GM21619 (cell line): Measurements from ENCODE around the gene RANBP10.

ENCODE experiments used
- ATAC-seq: cut with Tn5 transposase; IDR thresholded peaks from one replicate; pipeline ENCODE4 v1.9.1; 2021; ENCODE audit not compliant: unreplicated experiment

RANBP10 gene

DNA sequence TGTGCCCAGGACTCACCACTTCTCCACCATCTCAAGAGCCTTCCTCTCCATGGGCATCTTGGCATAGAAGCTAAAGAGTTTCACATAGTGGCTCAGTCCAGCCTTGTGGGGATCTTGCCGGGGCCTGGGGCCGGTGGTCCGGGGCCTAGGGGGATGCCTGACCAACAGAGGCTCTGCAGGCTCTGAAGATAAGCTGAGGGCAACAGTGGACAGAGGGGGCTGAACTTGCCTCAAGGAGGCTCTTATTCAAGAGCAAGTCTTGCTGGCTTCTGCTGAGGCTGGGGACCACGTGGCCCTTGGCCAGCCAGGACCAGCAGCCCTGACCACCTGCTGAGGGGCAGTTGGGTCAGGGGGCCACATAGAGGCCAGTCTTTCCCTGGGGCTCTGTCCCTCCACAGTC is 22.3 kb upstream of the RANBP10 start:
- ATAC-seq = no peak

DNA sequence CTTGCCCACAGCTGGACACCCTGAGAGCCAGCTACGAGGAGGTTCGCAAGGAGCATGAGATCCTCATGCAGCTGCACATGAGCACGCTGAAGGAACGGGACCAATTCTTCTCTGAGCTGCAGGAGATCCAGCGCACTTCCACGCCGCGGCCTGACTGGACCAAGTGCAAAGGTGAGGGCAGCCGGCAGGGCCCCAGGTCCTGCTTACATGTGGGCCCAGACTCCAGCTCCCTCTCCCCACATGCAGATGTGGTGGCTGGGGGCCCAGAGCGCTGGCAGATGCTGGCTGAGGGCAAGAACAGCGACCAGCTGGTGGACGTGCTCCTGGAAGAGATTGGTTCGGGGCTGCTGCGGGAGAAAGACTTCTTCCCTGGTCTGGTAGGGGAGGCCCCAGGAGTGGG is 19.5 kb upstream of the RANBP10 start:
- no peak for ATAC-seq

DNA sequence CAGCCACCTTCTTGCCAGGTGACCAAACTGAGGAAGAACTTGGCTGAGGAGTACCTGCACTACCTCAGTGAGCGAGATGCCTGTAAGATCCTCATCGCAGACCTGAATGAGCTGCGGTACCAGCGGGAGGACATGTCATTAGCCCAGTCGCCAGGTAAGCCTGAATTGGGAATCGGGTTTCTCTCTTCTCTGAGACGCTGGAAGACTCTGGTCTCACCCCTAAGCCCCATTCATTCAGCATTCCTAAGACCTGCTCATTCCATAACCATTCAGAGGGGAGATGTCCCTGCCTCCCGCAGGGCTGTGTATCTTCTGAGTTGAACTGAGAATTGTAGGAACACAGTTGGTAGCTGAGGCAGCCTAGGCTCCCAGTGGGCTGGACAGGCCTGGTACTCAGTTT is 18.8 kb upstream of the RANBP10 start:
- ATAC-seq = no peak

DNA sequence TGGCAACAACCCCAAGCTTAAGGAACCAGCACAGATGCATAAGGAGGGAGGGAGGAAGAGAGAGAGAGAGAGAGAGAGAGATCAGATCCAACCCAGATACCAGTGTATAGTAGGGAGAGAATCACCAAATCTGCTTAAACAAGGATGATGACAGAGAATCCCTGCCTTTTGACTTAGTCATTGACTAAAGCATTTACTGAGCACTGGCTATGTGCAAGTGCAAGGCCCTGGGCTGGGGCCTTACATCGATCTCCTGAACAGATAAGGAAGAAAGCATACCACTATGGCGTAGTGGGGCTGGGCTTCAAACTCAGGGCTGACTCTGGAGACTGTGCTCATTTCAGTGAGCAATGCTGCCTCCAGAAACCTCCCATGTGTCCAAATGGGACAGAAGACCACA is 16.2 kb upstream of the RANBP10 start:
- no peak for ATAC-seq

DNA sequence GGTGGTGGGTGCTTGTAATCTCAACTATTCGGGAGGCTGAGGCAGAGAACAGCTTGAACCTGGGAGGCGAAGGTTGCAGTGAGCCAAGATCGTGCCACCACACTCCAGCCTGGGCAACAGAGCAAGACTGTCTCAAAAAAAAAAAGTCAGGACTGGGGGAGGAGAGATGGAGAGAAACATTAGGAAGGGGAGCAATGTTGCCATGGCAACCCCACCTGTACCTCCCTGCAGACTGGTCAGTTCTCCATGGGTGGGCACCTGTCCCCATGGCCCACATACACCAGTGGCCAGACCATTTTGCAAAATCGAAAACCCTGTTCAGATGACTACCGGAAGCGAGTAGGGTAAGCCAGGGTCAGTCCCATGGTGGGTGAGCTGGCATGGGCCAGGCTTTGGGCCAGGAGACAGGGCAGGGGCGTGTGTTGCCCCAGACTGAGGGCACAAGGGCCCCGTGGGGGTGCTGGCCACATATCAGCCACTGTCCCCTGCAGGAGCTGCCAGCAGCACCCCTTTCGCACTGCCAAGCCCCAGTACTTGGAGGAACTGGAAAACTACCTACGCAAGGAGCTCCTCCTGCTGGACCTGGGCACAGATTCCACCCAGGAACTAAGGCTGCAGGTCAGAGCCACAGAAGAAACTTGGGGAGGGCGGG is 14.4 kb upstream of the RANBP10 start:
- ATAC-seq = no peak

DNA sequence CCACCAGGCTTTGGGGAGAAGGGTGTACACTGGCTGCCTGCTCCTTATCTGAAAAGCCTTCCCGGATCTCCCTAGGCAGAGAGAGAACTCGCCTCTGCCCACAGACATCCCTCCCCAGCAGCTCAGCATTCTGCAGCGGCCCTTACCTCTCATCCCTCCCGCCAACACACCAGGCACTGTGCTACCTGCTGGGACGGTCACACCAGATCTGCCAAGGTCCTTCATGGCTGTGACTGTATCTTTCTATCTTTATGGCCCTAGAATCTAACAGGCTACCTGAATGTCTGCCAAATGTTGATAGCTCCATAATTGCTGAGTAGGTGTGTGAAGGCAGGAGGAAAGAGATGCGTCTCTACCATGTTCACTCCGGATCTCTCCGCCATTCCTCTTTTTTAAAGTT is 8.2 kb upstream of the RANBP10 start:
- ATAC-seq = no peak

DNA sequence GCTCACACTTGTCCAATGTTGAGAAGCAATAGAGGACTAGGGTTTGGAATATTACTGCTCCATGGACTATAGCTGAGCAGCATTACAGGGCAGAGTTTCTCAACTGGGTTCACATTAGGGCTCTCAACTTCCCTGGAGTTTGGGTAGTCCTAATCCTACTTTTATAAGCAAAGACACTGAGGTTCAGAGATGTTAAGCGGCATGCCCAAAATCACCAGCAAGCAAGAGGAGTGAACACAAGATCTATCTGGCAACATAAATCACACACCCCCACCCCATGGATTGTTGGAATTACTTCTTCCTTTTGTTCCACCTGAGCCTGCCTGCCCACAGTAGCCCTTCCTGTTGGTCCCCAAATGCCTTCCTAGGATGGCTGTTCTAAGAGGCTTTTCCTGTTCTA is 5.5 kb upstream of the RANBP10 start:
- no peak for ATAC-seq

DNA sequence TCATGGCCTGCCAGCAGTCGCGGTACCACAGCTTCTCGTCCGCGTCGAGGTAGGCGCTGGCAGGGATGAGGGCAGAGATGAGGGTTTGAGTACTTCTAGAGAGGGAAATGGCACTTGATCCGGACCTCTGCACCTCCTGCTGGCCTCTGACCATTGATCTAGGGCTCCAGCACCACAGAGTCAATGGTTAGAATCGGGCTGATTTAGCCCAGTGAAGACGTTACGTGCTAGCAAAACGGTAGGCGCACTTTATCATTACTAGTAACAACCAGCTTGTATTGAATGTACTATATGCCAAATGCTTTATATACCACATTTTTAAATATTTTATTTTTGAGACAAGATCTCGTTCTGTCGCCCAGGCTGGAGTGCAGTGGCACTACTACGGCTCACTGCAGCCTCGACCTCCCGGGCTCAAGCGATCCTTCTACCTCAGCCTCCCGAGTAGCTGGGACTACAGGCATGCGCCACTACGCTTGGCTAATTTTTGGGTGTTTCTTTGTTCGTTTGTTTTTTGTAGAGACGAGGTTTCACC is 855 bp upstream of the RANBP10 start:
- ATAC-seq = no peak

DNA sequence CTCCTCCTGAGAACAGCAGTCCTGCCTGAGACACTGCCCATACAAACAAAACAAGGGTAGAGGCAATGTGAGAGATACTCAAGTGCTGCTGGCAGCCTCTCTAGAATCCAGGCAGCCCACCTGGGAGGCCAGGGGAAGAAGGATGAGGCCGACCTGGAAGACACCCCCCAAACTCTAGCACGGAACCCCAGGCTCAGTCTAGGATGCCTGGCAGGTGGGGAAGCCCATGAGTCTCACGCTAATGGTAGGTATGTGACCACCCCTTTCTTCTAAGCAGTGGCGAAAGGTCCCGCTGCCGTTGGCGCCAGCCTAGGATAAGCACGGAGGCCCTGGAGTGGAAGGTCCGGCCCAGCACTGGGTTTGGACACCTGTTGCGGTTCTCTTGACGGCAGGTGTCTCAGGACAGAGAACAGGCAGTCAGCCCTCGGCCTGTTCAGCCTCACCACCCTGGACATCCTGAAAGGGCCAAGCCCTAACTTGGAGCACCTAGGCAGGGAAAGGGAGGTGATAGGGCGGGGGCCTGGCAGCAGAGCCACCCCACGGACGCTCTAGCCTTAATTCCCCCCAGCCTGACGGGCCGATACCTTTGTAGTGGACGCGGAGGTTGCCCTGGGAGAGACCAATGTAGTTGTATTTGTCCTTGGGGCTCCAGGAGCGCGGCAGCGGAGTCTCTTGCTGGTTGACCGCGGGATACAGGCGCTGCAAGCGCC is 487 bp downstream of the RANBP10 start:
- ATAC-seq = no peak

DNA sequence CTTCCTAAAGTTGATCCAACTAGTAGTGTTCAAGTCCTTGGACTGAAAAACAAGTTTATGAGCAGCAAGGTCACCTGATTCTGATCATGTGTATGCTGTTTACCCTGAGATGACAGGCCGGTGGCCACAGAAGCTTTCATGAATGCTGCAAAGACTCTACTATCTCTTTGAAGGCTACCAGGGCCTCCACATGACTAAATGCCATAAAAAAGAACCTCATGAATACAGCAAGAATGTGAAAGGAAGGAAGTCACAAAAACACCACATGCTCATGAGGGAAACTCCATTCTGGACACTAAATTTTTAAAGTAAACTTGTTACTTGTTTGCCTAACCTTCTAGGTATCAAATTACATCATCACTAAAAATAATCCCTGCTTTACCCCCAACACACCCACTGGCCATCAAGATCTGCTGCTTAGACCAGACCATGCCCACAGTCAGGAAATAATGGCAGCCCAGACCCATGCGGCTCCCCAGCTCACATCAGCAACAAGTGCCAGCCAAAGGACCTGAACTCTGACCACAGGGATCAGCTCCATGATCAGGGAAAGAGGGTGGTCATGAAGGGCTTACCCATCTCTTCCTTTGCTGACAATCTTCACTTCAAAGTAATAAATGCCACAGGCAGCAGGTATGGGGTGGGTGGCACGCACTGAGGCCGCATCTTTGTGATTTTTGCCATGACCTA is 1.4 kb downstream of the RANBP10 start:
- ATAC-seq = no peak

DNA sequence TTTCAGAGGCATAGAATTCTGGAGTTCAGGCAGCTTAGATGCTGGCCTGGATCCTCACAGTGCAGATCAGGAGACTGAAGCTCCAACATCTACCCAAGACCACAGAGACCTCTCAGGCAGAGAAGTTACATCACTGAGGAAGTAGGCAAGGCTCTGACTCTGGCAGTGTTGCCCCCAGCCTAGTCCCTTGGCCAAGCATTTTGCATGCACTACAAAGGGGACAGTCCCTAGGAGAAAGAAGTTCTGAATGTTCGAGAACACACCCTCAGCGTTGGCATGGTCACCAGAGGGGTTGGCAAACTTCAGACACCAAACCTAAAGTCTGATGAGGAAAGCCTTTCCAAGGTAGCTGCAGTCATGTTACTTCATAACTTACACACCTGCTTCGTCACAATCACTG is 2.5 kb downstream of the RANBP10 start:
- no peak for ATAC-seq

DNA sequence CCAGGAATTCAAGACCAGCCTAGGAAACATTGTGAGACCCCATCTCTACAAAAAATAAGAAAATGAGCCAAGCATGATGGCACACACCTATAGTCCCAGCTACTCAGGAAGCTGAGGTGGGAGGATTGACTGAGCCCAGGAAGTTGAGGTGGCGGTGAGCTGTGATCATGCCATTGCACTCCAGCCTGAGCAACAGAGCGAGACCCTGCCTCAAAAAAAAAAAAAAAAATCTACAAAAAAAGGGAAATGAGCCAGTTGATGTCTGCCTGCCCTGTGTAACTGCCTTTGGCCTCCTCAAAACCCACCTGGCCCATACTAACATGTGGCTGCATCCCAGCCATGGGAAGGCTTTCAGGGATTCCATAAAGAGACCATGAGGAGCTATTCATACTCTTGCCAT is 4.5 kb downstream of the RANBP10 start:
- ATAC-seq = no peak

DNA sequence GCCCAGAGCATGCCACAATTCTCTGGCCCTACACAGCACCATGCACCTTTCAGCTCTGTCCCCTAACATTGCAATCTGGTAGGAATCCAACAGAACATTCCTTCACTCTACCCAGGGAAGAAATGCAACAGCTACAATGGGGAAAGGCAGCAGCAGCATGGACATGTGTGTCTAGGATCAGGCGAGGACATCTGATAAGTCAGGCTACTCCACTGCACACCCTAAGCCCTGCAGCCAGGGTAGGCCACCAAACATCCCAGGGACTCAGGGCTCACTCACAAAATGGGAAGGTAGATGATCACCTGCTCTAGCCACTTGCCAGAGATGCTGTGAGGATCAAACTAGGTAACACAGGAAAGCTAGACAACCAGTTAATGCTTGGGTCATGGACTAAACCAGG is 5.1 kb downstream of the RANBP10 start:
- no peak for ATAC-seq

DNA sequence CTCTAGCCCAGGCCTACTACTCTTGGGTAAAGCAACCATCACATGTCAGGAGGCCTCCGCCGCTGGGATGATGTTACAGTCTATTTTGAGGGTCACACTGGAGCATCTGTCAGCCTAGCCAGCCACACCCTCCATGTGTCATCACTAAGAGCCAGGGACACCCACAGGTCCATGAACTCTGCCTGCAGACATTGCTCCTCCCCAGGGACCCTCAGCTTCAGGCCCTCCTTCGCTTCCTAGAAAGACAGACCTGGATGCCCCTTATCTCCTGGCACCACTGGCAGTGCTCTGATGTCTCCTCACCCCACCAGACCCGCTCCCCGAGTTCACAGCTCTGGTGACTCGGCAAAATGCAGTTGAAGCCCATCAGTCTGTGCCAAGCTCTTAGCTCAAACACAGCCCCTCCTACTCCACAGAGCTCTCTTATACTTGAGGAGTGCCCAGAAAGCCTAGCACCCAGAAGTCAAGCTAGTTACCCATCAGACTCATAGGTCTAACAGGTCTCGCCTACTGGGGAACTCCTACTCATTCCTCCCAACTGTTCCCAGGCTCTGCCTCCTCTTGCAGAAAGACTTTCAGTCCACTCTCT is 5.9 kb downstream of the RANBP10 start:
- no peak for ATAC-seq

DNA sequence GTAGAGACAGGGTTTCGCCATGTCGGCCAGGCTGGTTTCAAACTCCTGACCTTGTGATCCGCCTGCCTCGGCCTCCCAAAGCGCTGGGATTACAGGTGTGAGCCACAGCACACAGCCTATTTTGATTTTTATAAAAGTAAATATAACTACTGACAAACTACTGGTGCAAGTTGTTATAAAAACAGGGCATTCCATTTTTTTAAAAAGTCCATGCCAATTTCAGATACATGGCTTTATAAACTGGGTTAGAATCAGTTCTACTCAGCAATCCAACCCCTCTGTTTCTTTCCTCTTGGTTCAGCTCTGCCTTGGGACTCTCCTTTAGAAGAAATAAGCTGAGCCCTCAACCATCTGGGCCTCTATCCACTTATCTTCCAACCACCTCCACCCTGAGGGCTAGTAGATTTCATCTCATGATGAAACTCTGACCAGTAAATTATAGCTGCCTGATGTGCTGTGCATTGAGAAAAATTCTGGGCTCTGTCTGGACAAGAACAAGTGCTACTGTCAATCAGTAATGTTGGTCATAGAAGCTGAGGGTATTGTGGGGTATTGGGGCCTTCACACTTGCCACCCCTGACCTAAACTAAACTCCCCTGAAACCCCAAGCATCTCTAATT is 10.2 kb downstream of the RANBP10 start:
- ATAC-seq = no peak

DNA sequence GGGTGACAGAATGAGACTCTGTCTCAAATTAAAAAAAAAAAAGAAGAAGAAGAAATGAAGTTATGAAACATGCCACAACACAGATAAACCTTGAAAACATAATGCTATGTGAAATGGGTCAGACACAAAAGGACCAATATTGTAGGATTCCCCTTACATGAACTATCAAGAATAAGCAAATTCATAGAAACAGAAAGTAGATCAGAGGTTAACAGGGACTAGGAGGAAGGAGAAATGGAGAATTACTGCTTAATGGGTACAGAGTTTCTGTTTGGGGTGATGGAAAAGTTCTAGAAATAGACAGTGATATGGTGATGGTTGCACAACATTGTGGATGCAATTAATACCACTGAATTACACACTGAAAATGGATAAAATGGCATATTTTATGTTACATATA is 16.3 kb downstream of the RANBP10 start:
- no peak for ATAC-seq

DNA sequence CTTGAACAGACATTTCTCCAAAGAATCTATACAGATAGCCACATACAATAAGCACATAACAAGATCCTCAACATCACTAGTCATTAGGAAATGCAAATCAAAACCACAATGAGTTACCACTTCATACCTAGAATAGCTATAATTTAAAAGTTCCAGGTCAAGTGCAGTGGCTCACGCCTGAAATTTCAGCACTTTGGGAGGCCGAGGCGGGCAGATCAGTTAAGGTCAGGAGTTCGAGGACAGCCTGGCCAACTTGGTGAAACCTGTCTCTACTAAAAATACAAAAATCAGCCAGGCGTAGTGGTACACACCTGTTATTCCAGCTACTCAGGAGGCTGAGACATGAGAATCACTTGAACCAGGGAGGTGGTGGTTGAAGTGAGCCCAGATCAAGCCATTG is 19.9 kb downstream of the RANBP10 start:
- no peak for ATAC-seq

DNA sequence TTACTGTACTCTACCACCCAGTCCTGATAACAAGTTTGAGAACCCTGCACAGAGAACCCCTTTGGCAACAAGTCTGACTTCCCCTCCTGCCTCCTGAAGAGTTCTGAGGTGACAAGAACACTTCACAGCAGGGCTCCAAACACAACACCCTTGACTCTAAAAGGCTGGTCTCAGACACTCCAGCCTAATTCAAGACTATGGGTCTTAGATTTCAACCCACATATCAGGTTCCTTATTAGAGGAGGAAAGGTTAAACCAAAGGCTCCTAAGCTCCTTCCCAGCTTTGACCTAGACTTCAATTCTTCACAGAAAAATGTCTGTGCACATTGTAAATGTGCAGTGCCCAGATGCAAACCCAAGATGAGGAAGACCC is 23.0 kb downstream of the RANBP10 start:
- ATAC-seq = no peak

DNA sequence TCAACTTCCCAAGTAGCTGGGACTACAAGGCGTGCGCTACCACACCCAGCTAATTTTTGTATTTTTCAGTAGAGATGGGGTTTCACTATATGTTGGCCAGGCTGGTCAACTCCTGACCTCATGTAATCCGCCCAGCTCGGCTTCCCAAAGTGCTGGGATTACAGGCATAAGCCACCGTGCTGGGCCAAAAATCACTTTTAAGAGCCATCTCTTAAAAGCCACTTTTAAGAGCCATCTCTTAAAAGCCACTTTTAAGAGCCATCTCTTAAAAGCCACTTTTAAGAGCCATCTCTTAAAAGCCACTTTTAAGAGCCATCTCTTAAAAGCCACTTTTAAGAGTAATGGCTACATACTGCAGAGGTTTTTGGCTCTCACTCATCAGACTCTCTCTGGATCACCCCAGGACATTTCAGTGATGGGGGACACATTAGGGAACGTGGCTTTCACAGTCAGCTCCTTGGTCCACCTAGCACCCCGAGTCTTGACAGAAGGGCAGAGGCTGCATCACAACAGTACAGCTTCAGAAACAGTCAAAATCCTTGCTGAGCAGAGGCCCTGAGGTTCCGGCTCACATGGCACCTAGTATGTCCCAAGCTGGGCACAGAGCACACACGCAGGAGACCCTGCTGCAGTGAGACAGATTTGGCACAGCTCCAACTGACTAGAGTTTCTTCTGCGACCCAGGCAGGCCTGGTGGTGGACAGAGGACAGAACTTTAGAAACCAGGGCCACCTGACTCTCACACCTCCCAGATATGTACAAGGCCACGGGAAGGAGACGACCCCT is 23.6 kb downstream of the RANBP10 start:
- no peak for ATAC-seq

DNA sequence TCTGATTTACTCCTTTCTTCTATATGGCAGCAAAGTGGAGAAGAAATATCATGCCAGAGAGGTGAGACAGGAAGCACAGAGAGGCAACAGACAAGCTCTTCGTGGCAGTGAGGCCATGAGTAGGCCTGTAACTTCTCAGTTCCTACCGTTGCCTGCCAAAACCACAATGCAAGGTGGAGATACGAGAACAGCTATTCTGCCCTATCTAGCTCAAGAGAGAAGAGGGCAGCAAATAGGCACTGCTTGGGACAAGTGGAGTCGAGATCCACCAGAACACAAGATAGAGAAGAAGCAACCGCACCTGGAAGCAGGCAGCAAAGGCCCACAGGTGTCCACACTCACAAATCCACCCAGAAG is 24.8 kb downstream of the RANBP10 start:
- ATAC-seq = no peak
